ENCODE results near the gene C10orf90. TPM values are rescaled to one million over a fixed set of nuclear protein-coding genes. Genes with fewer than 3 reads are reported as not detected.

The C10orf90 gene
- total RNA-seq, 1 experiment from 2014 or later, result 0.18 TPM

DNA sequence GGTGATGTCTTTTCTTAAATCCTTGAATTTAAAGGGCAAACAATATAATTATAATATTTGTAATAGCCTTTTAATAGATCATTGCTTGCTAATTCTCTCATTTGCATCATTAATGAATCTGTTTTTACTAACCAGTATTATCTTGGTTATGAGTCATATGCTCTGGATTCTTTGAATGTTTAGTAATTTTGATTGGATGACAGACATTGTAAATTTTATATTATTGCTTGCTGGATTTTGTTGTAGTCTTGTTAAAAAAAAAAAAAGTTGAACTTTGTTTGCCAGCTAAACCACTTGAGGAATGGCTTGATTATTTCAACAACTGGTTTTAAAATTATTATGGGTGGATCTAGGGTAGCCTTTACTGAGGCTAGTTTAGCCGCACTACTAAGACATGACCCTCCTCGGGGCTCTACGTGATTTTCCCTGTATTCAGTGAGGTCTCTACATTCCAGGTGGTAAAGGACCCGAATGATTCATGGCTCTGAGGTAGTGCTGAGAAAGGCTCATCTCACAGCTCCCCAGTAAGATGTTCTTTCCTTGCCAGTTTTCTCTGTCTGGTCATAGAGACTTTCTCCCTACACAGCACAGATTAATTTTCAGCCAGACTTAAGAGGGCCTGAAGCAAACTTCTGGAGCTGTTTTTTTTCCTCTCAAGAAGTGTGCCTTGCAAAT, 8.5 kb downstream of the C10orf90 start:
- Histone ChIP-seq H3F3A (ENCODE audit: low read length, unreplicated experiment) (no peaks in the 10 kb centered on the region), H3K9ac (ENCODE audit: low read length) (no peak overlapping the region), H3K4me1 (ENCODE audit: insufficient read depth, low read length) (peaks cover 9% of the 10 kb centered on the region), H3K9me2 (replicated peaks; ENCODE audit: low read length) (no peaks in the 10 kb centered on the region), H3K4me2 (ENCODE audit: low read length) (no peak overlapping the region), H3K27ac (ENCODE audit: low read length) (no peak overlapping the region), H3K36me3 (ENCODE audit: low read depth, low read length) (no peaks in the 10 kb centered on the region), H3K27me3 (ENCODE audit: low read length) (no peaks in the 10 kb centered on the region), H3K4me3 (ENCODE audit: low read length) (no peak overlapping the region), H2AFZ (ENCODE audit: low read length) (no peak overlapping the region), H4K20me1 (ENCODE audit: low read length) (no peaks in the 10 kb centered on the region), H3K79me2 (ENCODE audit: low read length) (no peaks in the 10 kb centered on the region), H3K9me3 (ENCODE audit: low read length) (no peaks in the 10 kb centered on the region)
- CTCF ChIA-PET, result no interaction called here
- BruUV-seq (replicated peaks), result no TSS peak
- POLR2A ChIA-PET (ENCODE audit: unreplicated experiment), result no interaction called here
- no peak for ATAC-seq
- intact Hi-C loops (cut with micrococcal nuclease), result no loop called here
- no peak for TF ChIP-seq EZH2phosphoT487 (IDR thresholded peaks at IDR 0.05; ENCODE audit: borderline replicate concordance, low read length)
- TF ChIP-seq, protein P1, sequence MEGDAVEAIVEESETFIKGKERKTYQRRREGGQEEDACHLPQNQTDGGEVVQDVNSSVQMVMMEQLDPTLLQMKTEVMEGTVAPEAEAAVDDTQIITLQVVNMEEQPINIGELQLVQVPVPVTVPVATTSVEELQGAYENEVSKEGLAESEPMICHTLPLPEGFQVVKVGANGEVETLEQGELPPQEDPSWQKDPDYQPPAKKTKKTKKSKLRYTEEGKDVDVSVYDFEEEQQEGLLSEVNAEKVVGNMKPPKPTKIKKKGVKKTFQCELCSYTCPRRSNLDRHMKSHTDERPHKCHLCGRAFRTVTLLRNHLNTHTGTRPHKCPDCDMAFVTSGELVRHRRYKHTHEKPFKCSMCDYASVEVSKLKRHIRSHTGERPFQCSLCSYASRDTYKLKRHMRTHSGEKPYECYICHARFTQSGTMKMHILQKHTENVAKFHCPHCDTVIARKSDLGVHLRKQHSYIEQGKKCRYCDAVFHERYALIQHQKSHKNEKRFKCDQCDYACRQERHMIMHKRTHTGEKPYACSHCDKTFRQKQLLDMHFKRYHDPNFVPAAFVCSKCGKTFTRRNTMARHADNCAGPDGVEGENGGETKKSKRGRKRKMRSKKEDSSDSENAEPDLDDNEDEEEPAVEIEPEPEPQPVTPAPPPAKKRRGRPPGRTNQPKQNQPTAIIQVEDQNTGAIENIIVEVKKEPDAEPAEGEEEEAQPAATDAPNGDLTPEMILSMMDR (conservative IDR thresholded peaks at IDR 0.05; ENCODE audit: low read depth, low read length), result no peak
- no peak for TF ChIP-seq EZH2 (IDR thresholded peaks at IDR 0.05; ENCODE audit: low read length, unreplicated experiment)
- DNase-seq, result no peak

- ChIA-PET CTCF (no interaction called here), POLR2A (ENCODE audit: unreplicated experiment) (no interaction called here)
- Histone ChIP-seq H3K4me3 (ENCODE audit: low read length) (no peak overlapping the region), H3K4me2 (ENCODE audit: low read length) (no peak overlapping the region), H3F3A (ENCODE audit: low read length, unreplicated experiment) (no peaks in the 10 kb centered on the region), H3K79me2 (ENCODE audit: low read length) (no peaks in the 10 kb centered on the region), H3K9me3 (ENCODE audit: low read length) (no peaks in the 10 kb centered on the region), H3K4me1 (ENCODE audit: insufficient read depth, low read length) (peaks cover 9% of the 10 kb centered on the region), H2AFZ (ENCODE audit: low read length) (no peak overlapping the region), H3K9me2 (replicated peaks; ENCODE audit: low read length) (no peaks in the 10 kb centered on the region), H3K27me3 (ENCODE audit: low read length) (no peaks in the 10 kb centered on the region), H3K27ac (ENCODE audit: low read length) (no peak overlapping the region), H3K36me3 (ENCODE audit: low read depth, low read length) (no peaks in the 10 kb centered on the region), H4K20me1 (ENCODE audit: low read length) (no peaks in the 10 kb centered on the region), H3K9ac (ENCODE audit: low read length) (no peak overlapping the region)
- DNase-seq (no peak), ATAC-seq (no peak)
- intact Hi-C loops (cut with micrococcal nuclease), result no loop called here
- no TSS peak for BruUV-seq (replicated peaks)
- TF ChIP-seq EZH2 (IDR thresholded peaks at IDR 0.05; ENCODE audit: low read length, unreplicated experiment) (no peak), EZH2phosphoT487 (IDR thresholded peaks at IDR 0.05; ENCODE audit: borderline replicate concordance, low read length) (no peak)
- TF ChIP-seq, protein P1 (conservative IDR thresholded peaks at IDR 0.05; ENCODE audit: low read depth, low read length), result no peak
These were observed 9.1 kb downstream of the C10orf90 start for GRCh38 chr10:126661356-126661755.

DNA sequence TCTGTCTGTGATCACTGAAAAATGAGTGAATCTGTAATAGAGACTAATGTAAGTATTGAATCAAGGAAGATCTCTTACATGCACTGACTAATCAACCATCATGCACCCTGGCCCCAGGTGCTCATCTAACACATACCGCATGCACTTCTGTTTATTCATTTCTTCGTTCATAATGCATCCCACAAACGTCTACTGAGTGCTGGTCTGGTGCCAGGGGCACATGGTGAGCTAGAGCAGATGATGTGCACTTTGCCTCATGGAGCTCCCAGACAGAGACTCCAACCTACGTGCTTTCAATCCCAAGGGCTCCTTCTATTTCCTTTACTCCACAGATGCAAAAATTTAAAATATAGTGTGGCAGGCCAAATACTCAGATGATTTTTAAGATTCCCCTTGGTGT, 10.7 kb downstream of the C10orf90 start:
- Histone ChIP-seq H2AFZ (ENCODE audit: low read length) (no peak overlapping the region), H3K9me2 (replicated peaks; ENCODE audit: low read length) (no peaks in the 10 kb centered on the region), H3F3A (ENCODE audit: low read length, unreplicated experiment) (no peaks in the 10 kb centered on the region), H3K9me3 (ENCODE audit: low read length) (no peaks in the 10 kb centered on the region), H3K4me3 (ENCODE audit: low read length) (no peak overlapping the region), H4K20me1 (ENCODE audit: low read length) (no peaks in the 10 kb centered on the region), H3K27ac (ENCODE audit: low read length) (no peak overlapping the region), H3K4me2 (ENCODE audit: low read length) (no peak overlapping the region), H3K4me1 (ENCODE audit: insufficient read depth, low read length) (peaks cover 9% of the 10 kb centered on the region), H3K27me3 (ENCODE audit: low read length) (no peaks in the 10 kb centered on the region), H3K36me3 (ENCODE audit: low read depth, low read length) (no peaks in the 10 kb centered on the region), H3K9ac (ENCODE audit: low read length) (no peak overlapping the region), H3K79me2 (ENCODE audit: low read length) (no peaks in the 10 kb centered on the region)
- no peak for ATAC-seq
- POLR2A ChIA-PET (ENCODE audit: unreplicated experiment), result no interaction called here
- intact Hi-C loops (cut with micrococcal nuclease), result no loop called here
- CTCF ChIA-PET, result interaction anchor here (0.6 kb wide), 1 partner anchor 12 kb away, joined by 3 read pairs; no protein-coding TSS in a partner anchor
- no peak for DNase-seq
- no TSS peak for BruUV-seq (replicated peaks)
- TF ChIP-seq EZH2 (IDR thresholded peaks at IDR 0.05; ENCODE audit: low read length, unreplicated experiment), result no peak
- TF ChIP-seq, protein P1 (conservative IDR thresholded peaks at IDR 0.05; ENCODE audit: low read depth, low read length), result no peak
- no peak for TF ChIP-seq EZH2phosphoT487 (IDR thresholded peaks at IDR 0.05; ENCODE audit: borderline replicate concordance, low read length)
